22Rv1 (cell line): ENCODE data around the gene DNHD1.

Experiments
- CTCF ChIP-seq: fragments of 450-650 bp; IDR thresholded peaks from 2 replicates; pipeline ENCODE4 v1.5.1; 2017; ENCODE audit warnings: mild to moderate bottlenecking
- ZFX ChIP-seq: fragments of 450-650 bp; IDR thresholded peaks from 2 replicates; pipeline ENCODE4 v1.6.1; 2017; ENCODE audit warnings: antibody characterized with exemption, borderline replicate concordance

GRCh38 chr11:6557761-6558674, 60.9 kb downstream of the DNHD1 start:
- TF ChIP-seq CTCF (no peak), ZFX (no peak)
